Measurements from ENCODE around the gene ODAD4. TPM values are rescaled to one million over a fixed set of nuclear protein-coding genes. Genes with fewer than 3 reads are reported as not detected.

The ODAD4 gene
- total and polyA plus RNA-seq, 2 of the 4 experiments (the other 2 are of a cell fraction) = 0.38 to 0.54 TPM

- no peak overlapping the region for H4K91ac ChIP-seq (ENCODE audit: insufficient read depth, low read depth, low read length)
- WGBS, 2 experiments (ENCODE audit: extremely low coverage in 2 of 2, insufficient read length in 1 of 2) = 47% methylated on average over 4 of the region's 5 CpGs; no CpG with 5 or more reads in 1 of the 2 experiments
- H2BK20ac ChIP-seq (ENCODE audit: low read depth, low read length) = no peak overlapping the region
- H2BK120ac ChIP-seq (ENCODE audit: low read depth, low read length) = 0 out of 2 replicates have a peak overlapping the region, but pooled peaks have one; percentile 10
- H2BK5ac ChIP-seq (ENCODE audit: low read depth, low read length, poor library complexity, severe bottlenecking) = peak overlapping the region; percentile 27
- peak; percentile 22 for ATAC-seq (ENCODE audit: low read depth)
- H2BK15ac ChIP-seq (ENCODE audit: low read depth, low read length) = no peak overlapping the region
- no TSS peak for BruUV-seq (replicated peaks)
- no peak overlapping the region; the same call in 1 of the 2 replicates for H3K18ac ChIP-seq (ENCODE audit: low read depth, low read length)
- H3K79me1 ChIP-seq (ENCODE audit: low read depth in 1 of 2, low read length in 2 of 2) = peaks cover 29 to 82% of the 10 kb centered on the region in 2 experiments
- H4K20me1 ChIP-seq (ENCODE audit: insufficient read depth, low read length) = peaks cover 57% of the 10 kb centered on the region
- peak overlapping the region; percentile 75; the same call in 1 of the 2 replicates for H3K27ac ChIP-seq (ENCODE audit: insufficient read depth, low read length)
- H3K4me2 ChIP-seq (ENCODE audit: low read depth, low read length) = no peak overlapping the region
- peak overlapping the region; percentile 30; the same call in 1 of the 2 replicates for H3K4ac ChIP-seq (ENCODE audit: low read depth, low read length)
- H3K9me3 ChIP-seq (ENCODE audit: control insufficient read depth, insufficient read depth, low read length) = no peaks in the 10 kb centered on the region
- peaks cover 80% of the 10 kb centered on the region for H3K36me3 ChIP-seq (ENCODE audit: control insufficient read depth, insufficient read depth, low read length)
- peak overlapping the region; percentile 39; the same call in 1 of the 2 replicates for H2AK5ac ChIP-seq (ENCODE audit: low read depth, low read length)
- H3K4me3 ChIP-seq (ENCODE audit: insufficient read depth, low read depth, low read length) = no peak overlapping the region
- peak; percentile 27 for DNase-seq
- peaks cover 18% of the 10 kb centered on the region for H3K4me1 ChIP-seq (ENCODE audit: control insufficient read depth, insufficient read depth, low read length)
- POLR2A ChIA-PET (ENCODE audit: unreplicated experiment) = interaction anchor here (0.5 kb wide), 1 partner anchor 1368 kb away, joined by 6 read pairs; no protein-coding TSS in a partner anchor
- no peak overlapping the region for H4K8ac ChIP-seq (ENCODE audit: low read depth in 2 of 2, low read length in 2 of 2)
- in situ Hi-C loops (cut with MboI; ENCODE audit: low sequenced_read_pairs) (no loop called here), dilution Hi-C loops (cut with HindIII; ENCODE audit: low sequenced_read_pairs, unreplicated experiment) (no loop called here), intact Hi-C loops (cut with micrococcal nuclease) (no loop called here)
- H3K23ac ChIP-seq (ENCODE audit: low read depth, low read length) = no peak overlapping the region
- TF ChIP-seq CHD1 (IDR thresholded peaks at IDR 0.05; ENCODE audit: low read depth, low read length) (no peak), RAD21 (IDR thresholded peaks at IDR 0.05; ENCODE audit: low read length) (no peak), POLR2A (IDR thresholded peaks at IDR 0.05; ENCODE audit: low read depth, low read length) (no peak), MAFK (IDR thresholded peaks at IDR 0.05; ENCODE audit: low read depth, low read length) (no peak), MXI1 (IDR thresholded peaks at IDR 0.05; ENCODE audit: borderline replicate concordance, low read depth, low read length) (no peak), SMC3 (IDR thresholded peaks at IDR 0.05; ENCODE audit: low read depth, low read length) (no peak), CEBPB (IDR thresholded peaks at IDR 0.05; ENCODE audit: low read depth, low read length) (no peak)
- H3K27me3 ChIP-seq (ENCODE audit: control insufficient read depth, insufficient read depth, low read length) = no peaks in the 10 kb centered on the region
- no peak overlapping the region for H2AK9ac ChIP-seq (replicated peaks; ENCODE audit: low read depth, low read length, poor library complexity)
- no peak overlapping the region for H3K14ac ChIP-seq (replicated peaks; ENCODE audit: low read depth, low read length)
- no peak overlapping the region for H2AFZ ChIP-seq (replicated peaks; ENCODE audit: low read length, poor library complexity)
- H3K9me1 ChIP-seq (ENCODE audit: insufficient read depth, low read length) = peaks cover 28% of the 10 kb centered on the region
- no peak overlapping the region for H3K56ac ChIP-seq (ENCODE audit: extremely low read depth, insufficient read depth, low read length)
- H4K5ac ChIP-seq (ENCODE audit: low read depth, low read length) = no peak overlapping the region
- H3K9ac ChIP-seq (ENCODE audit: low read depth, low read length) = no peak overlapping the region
- CTCF ChIA-PET = interaction anchor here (0.9 kb wide), 1 partner anchor 70 kb away, joined by 3 read pairs; no protein-coding TSS in a partner anchor
Measured at GRCh38 chr17:41895617-41896016, 34.8 kb upstream of the ODAD4 start.
